ENCODE data around the gene DLG1.
A peak's percentile ranks its signal among the peaks of the same experiment; 100 is the strongest.

The DLG1 gene

DNA sequence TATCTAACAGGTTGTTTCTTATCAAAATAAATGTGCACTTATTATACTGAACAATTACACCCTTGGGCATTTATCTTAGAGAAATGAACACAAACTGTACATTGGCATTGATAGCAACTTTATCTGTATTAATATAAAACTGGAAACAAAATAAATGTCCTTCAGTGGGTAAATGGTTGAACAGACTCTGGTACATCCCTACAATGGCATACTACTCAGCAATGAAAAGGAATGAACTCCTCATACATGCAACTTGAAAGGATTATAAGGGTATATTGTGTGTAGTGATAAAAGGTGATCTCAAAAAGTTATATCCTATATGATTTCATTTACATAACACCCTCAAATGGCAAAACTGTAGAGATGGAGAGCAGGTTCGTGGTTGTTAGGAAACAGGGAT lies 23.7 kb upstream of the DLG1 start:
- Histone ChIP-seq H3K9me3 (no peaks in the 10 kb centered on the region; the same call in 1 of the 2 replicates), H3K4me3 (no peak overlapping the region), H3K4me1 (no peaks in the 10 kb centered on the region), H3K27me3 (no peaks in the 10 kb centered on the region), H3K36me3 (no peaks in the 10 kb centered on the region), H3K4me2 (no peak overlapping the region), H3K27ac (no peak overlapping the region), H3K9ac (no peak overlapping the region), H4K20me1 (no peaks in the 10 kb centered on the region)
- no peak for TF ChIP-seq Cebpa-rat (IDR thresholded peaks at IDR 0.05)

DNA sequence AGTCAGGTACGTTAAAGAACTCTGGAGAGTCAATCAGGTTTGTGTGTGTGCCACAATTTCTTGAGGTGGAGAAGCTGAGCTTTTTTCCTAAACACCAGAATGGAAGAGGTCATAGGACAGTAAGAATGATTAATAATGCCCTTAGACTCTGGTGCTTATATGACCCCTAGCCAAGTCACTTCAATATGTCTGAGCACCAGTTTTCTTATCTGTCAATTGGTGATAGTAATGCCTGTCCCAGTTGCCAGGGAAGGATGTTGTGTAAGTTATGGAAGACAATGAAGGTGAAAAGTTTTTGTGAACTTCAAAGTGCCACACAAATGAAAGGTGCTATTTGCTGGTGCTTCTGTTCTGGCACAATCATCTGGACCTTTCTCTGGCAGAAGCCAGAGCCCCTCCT lies 22.2 kb upstream of the DLG1 start:
- Histone ChIP-seq H3K9me3 (no peaks in the 10 kb centered on the region; the same call in 1 of the 2 replicates), H3K27ac (no peak overlapping the region), H3K9ac (no peak overlapping the region), H3K36me3 (no peaks in the 10 kb centered on the region), H4K20me1 (no peaks in the 10 kb centered on the region), H3K27me3 (no peaks in the 10 kb centered on the region), H3K4me1 (no peaks in the 10 kb centered on the region), H3K4me2 (no peak overlapping the region), H3K4me3 (no peak overlapping the region)
- no peak for TF ChIP-seq Cebpa-rat (IDR thresholded peaks at IDR 0.05)

DNA sequence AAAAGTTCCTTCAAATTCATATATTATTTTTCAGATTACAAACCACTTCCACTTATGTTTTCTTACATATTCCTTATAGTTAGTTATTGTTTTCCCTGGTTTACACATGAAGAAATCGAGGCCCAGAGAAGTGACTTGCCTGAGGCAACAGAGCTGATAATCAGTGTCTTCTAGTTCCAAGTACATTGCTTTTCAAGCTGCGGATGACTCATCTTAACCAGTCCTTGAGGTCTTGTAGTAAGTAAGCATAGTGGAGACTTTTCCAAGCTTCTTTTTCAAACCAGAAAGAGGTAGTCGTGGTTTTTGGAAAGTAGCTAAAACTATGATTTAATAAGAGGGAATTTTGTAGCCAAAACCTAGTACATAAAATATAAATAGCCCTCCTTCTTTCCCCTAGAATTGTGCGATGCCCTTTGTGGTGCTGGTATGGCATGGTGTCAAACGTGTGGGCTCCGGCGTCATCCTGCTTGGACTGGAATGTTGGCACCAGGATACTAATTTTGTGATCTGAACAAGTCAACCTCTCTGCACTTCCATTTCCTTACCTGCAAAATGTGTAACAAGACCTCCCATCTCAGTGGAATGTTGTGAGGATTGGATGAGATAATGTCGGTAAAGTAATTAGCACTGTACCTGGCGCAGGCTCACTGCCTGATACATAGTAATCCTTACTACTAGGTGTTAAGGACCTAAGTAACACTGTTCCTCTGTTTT lies 19.0 kb upstream of the DLG1 start:
- Histone ChIP-seq H3K9ac (no peak overlapping the region), H4K20me1 (no peaks in the 10 kb centered on the region), H3K4me1 (no peaks in the 10 kb centered on the region), H3K27me3 (no peaks in the 10 kb centered on the region), H3K4me3 (no peak overlapping the region), H3K9me3 (no peaks in the 10 kb centered on the region; the same call in 1 of the 2 replicates), H3K4me2 (no peak overlapping the region), H3K27ac (no peak overlapping the region), H3K36me3 (no peaks in the 10 kb centered on the region)
- no peak for TF ChIP-seq Cebpa-rat (IDR thresholded peaks at IDR 0.05)

DNA sequence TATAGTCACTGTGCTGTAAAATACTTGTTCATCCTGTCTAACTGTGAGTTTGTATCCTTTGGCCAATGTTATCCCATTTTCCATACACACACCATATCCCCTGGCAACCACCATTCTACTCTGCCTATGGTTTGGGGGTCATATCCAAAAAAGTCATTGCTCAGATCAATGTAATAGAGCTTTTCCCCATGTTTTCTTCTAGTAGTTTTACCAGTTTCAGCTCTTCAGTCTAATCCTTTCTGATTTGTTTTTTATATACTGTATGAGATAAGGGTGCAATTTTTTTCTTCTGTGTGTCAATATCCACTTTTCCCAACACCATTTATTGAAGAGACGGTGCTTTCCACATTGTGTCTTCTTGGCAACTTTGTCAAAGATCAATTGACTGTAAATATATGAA lies 14.0 kb upstream of the DLG1 start:
- no peaks in the 10 kb centered on the region for H4K20me1 ChIP-seq
- H3K36me3 ChIP-seq: no peaks in the 10 kb centered on the region
- no peak overlapping the region for H3K9ac ChIP-seq
- no peak overlapping the region for H3K4me2 ChIP-seq
- peaks cover 8% of the 10 kb centered on the region for H3K4me1 ChIP-seq
- H3K27me3 ChIP-seq: no peaks in the 10 kb centered on the region
- no peaks in the 10 kb centered on the region for H3K9me3 ChIP-seq
- no peak overlapping the region for H3K4me3 ChIP-seq
- no peak for TF ChIP-seq Cebpa-rat (IDR thresholded peaks at IDR 0.05)
- no peak overlapping the region for H3K27ac ChIP-seq

DNA sequence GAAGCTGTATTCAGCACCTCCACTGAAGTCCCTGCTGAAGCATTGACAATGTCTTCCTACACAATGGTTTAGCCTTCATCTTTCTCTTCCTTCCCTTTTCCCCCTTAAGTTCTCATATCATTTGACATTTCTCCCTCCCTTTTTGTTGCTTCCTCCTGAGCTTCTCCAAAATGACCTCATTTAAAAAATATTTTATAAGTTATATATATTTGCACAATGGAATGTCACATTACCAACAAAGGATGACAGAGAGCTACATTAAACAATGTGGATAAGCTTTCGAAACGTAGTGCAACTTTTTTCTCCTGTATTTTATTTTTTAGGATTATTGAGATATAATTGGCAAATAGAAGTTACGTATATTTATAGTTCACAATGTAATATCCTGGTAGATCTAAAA lies 13.2 kb upstream of the DLG1 start:
- Histone ChIP-seq H3K4me3 (no peak overlapping the region), H3K9ac (no peak overlapping the region), H3K4me2 (no peak overlapping the region), H3K27me3 (no peaks in the 10 kb centered on the region), H3K36me3 (no peaks in the 10 kb centered on the region), H3K9me3 (no peaks in the 10 kb centered on the region), H4K20me1 (no peaks in the 10 kb centered on the region), H3K4me1 (peaks cover 8% of the 10 kb centered on the region), H3K27ac (no peak overlapping the region)
- TF ChIP-seq Cebpa-rat (IDR thresholded peaks at IDR 0.05): no peak

DNA sequence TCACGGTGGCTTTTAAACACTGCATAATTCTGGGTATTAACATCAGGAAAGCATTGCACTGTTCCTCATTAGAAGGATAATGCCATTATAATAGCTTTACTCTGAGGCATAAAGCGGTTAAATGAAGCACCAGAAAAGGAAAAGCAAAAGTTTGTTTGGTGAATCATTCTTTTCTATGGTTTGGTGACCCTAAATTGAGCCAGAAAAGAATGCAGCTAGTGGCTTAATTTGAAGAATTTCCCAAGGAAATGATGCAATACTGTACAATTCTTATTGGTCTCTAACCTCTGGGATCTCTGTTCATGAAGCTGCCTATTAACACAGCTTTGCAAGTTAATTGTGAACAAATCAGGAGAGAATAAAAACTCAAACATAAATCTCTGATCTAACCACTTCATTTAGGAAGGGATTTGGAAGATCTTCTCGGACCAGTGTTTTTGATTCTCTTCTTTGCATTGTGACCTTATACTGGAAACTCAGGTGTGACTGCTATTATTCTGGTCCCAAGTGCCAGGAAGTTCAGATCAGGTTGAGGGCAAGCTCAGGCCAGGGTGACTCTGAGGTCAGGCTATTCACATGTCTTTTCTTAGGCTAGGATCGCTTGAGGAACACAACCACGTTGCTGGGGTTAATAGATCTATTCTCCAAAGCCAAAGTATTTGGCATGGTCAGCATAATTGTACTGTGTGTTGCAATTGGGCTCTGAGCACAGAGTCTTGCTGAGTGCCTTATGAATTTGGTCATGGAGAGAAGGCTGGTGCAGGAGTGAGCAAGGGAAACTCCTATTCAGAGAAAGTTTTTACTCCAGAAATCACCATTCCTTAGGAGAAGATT lies 11.3 kb upstream of the DLG1 start:
- H3K9ac ChIP-seq: no peak overlapping the region
- no peak overlapping the region for H3K27ac ChIP-seq
- H3K27me3 ChIP-seq: no peaks in the 10 kb centered on the region
- H3K36me3 ChIP-seq: no peaks in the 10 kb centered on the region
- H4K20me1 ChIP-seq: no peaks in the 10 kb centered on the region
- H3K9me3 ChIP-seq: no peaks in the 10 kb centered on the region
- peaks cover 8% of the 10 kb centered on the region for H3K4me1 ChIP-seq
- H3K4me3 ChIP-seq: no peak overlapping the region
- TF ChIP-seq Cebpa-rat (IDR thresholded peaks at IDR 0.05): no peak; the same call in 1 of the 2 replicates
- peak overlapping the region; percentile 36 for H3K4me2 ChIP-seq

DNA sequence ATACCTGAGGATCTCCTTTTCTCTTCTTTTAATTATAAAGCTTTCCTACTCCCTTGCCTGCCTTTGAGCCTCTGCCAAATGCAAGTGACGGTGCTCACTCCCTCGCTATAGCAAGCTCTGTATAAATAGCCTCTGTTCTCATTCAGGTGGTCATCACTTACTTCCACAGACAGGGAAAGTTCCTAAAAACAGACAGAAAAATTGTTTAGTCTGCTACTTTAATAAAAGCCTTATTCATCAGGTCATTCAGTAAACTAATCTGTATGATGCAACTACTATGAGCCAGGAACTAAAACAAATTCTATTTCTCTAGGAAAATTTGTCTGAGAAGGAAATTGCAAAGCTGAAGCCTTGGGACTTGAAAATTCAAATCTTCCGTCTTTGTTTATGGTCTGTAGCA lies 10.2 kb upstream of the DLG1 start:
- Histone ChIP-seq H3K9ac (no peak overlapping the region), H3K4me1 (peaks cover 8% of the 10 kb centered on the region), H3K4me3 (no peak overlapping the region), H3K27me3 (no peaks in the 10 kb centered on the region), H3K36me3 (no peaks in the 10 kb centered on the region), H3K9me3 (no peaks in the 10 kb centered on the region), H3K4me2 (no peak overlapping the region), H4K20me1 (no peaks in the 10 kb centered on the region), H3K27ac (no peak overlapping the region)
- no peak for TF ChIP-seq Cebpa-rat (IDR thresholded peaks at IDR 0.05)

DNA sequence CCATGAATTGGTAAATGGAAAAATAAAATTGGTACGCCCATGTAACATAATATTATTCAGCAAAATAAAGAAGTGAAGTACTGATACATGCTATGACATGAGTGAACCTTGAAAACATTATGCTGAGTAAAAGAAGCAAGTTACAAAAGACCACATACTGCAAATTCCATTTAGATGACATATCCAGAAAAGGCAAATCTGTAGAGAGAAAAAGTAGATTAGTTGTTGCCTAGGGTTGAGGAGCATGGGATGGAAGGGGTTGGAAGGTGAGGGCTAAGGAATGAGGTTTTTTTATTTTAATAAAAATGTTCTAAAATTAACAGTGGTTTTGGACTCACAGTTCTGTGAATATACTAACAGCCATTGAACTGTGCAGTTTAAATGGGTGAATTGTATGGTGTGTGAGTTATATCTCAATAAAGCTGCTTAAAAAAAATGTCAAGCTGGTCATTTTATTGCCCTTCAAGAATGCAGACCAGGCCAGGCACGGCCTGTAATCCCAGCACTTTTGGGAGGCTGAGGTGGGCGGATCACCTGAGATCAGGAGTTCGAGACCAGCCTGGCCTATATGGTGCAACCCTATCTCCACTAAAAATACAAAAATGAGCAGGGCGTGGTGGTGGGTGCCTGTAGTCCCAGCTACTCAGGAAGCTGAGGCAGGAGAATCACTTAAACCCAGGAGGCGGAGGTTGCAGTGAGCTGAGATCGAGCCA lies 8.1 kb upstream of the DLG1 start:
- Histone ChIP-seq H3K27ac (no peak overlapping the region), H3K4me3 (no peak overlapping the region)

DNA sequence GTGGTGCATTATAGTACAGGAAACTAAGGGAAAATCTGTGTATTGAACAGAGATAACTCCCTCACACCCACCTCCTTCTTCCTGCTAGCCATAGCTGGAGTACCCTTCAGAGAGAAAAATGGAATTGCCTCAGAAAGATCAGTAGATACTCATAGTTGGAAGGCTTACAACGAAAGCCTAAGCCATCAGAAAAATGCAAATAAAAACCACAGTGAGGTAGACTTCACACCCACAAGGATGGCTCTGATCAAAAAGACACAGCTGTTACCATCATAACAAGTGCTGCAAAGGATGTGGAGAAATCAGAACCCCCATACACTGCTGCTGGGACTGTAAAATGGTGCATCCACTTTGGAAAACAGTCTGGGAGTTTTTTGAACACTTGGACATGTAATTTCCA lies 7.4 kb upstream of the DLG1 start:
- Histone ChIP-seq H3K9ac (no peak overlapping the region), H3K4me3 (no peak overlapping the region), H3K27ac (no peak overlapping the region), H3K9me3 (no peaks in the 10 kb centered on the region), H3K27me3 (no peaks in the 10 kb centered on the region), H4K20me1 (no peaks in the 10 kb centered on the region), H3K36me3 (no peaks in the 10 kb centered on the region), H3K4me2 (no peak overlapping the region), H3K4me1 (peaks cover 20% of the 10 kb centered on the region)
- no peak for TF ChIP-seq Cebpa-rat (IDR thresholded peaks at IDR 0.05)

More for the DNA sequence above, 8.1 kb upstream of the DLG1 start:
- Histone ChIP-seq H3K36me3 (no peaks in the 10 kb centered on the region), H3K9me3 (no peaks in the 10 kb centered on the region), H4K20me1 (no peaks in the 10 kb centered on the region), H3K9ac (no peak overlapping the region), H3K4me2 (no peak overlapping the region), H3K27me3 (no peaks in the 10 kb centered on the region), H3K4me1 (peaks cover 20% of the 10 kb centered on the region)
- no peak for TF ChIP-seq Cebpa-rat (IDR thresholded peaks at IDR 0.05)

DNA sequence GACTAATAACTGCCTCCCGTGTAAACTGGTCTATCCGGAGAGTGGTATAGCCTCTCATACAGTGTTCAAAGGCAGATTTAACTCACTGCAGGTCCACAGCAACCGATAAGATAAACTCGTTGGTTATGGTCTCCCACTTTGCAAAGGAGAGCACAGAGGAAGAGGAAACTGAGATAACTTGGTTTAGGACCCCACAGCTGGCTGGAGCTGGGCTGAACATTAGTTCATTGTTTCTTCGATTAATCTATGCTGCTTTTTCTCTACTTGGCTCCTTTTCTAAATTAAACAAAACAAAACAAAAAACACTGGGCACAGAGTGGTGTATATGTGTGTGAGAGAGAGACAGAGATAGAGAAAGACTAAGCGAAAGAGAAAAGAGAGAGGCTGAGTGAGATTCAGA lies 5.0 kb upstream of the DLG1 start:
- Histone ChIP-seq H3K4me3 (no peak overlapping the region), H3K27me3 (peaks cover 18% of the 10 kb centered on the region), H3K9ac (no peak overlapping the region), H3K27ac (no peak overlapping the region), H3K9me3 (no peaks in the 10 kb centered on the region), H3K4me1 (peaks cover 22% of the 10 kb centered on the region), H3K4me2 (peak overlapping the region; percentile 41), H4K20me1 (no peaks in the 10 kb centered on the region), H3K36me3 (no peaks in the 10 kb centered on the region)
- no peak for TF ChIP-seq Cebpa-rat (IDR thresholded peaks at IDR 0.05)

Measured in BLaER1 (cell line).